Tibial nerve (tissue), 4 donors: ENCODE results near the gene FUOM. TPM values are rescaled to one million over a fixed set of nuclear protein-coding genes. Genes with fewer than 3 reads are reported as not detected.

Source experiments
- DNase-seq, 2 donors: peaks; one replicate each; pipeline ENCODE4 v3.0.0-alpha.2; 2019; ENCODE audit warnings: low spot score in 2 of 2
- H3K27ac ChIP-seq, 4 donors: fragments of 200-600 bp; sonication (generic) in 3 of 4; one replicate each; pipeline ENCODE4 v1.5.1; 2017 to 2019; ENCODE audit warnings: mild to moderate bottlenecking in 1 of 4
- H3K27me3 ChIP-seq, 2 donors: fragments of 200-600 bp; sonication (generic) in 1 of 2; one replicate each; pipeline versions ENCODE4 v1.5.1 to v1.6.0; 2017 to 2019
- H3K36me3 ChIP-seq, 3 donors: fragments of 200-600 bp; sonication (generic); one replicate each; pipeline ENCODE4 v1.5.1; 2018 to 2019
- H3K4me1 ChIP-seq, 4 donors: fragments of 200-600 bp; sonication (generic) in 3 of 4; one replicate each; pipeline ENCODE4 v1.5.1; 2017 to 2019
- H3K4me3 ChIP-seq, 4 donors: fragments of 200-600 bp; sonication (generic) in 3 of 4; one replicate each; pipeline ENCODE4 v1.5.1; 2017 to 2019; ENCODE audit warnings: mild to moderate bottlenecking in 1 of 4, moderate library complexity in 1 of 4
- H3K9me3 ChIP-seq, 4 donors: fragments of 200-600 bp; sonication (generic) in 3 of 4; one replicate each; pipeline ENCODE4 v1.5.1; 2017 to 2019
- EP300 ChIP-seq, 2 donors: sonication (generic); formaldehyde crosslinking; IDR thresholded peaks; one replicate each; pipeline ENCODE4 v1.6.1; 2017; ENCODE audit warnings: antibody characterized with exemption in 2 of 2, mild to moderate bottlenecking in 1 of 2
- POLR2A ChIP-seq, 2 donors: fragments of 450-650 bp; IDR thresholded peaks; one replicate each; pipeline ENCODE4 v1.6.1; 2017; ENCODE audit warnings: antibody characterized with exemption in 2 of 2, mild to moderate bottlenecking in 2 of 2, moderate library complexity in 2 of 2
- WGBS, 2 donors: methylation state at CpG; one replicate each; pipeline ENCODE4 v1.1.5; 2018; 5-methylcytosine and 5-hydroxymethylcytosine counted together
- total RNA-seq, 4 donors: library from RNA; depleted of rRNA; stranded (reverse); fragments of >200 nt; gene quantifications; one replicate each; pipeline ENCODE4 v1.1.0, GENCODE V29; 2016
- TF ChIP-seq, protein P1 (sequence below), 5 experiments: fragments of 200-600 bp in 3 of 5; fragments of 450-650 bp in 2 of 5; sonication (generic) in 3 of 5; IDR thresholded peaks; one replicate each; pipeline ENCODE4 v1.5.1; 2016 to 2019; ENCODE audit warnings: antibody characterized with exemption in 5 of 5, mild to moderate bottlenecking in 3 of 5, moderate library complexity in 2 of 5

FUOM gene, protein sequence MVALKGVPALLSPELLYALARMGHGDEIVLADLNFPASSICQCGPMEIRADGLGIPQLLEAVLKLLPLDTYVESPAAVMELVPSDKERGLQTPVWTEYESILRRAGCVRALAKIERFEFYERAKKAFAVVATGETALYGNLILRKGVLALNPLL
- 10 to 100 TPM; 44.1 to 59.4 (median 49.3) TPM for total RNA-seq

GRCh38 chr10:133357285-133358161, at the start of gene FUOM:
FUOM (minus strand) TSS chr10:133358019; CDS start chr10:133358007, 12 bp downstream.
- 4% methylated on average over 16 of the region's 83 CpGs for WGBS, 2 donors
- TF ChIP-seq EP300 (IDR thresholded peaks at IDR 0.05) (peak in 1 of 2 donors; percentile 63), POLR2A (IDR thresholded peaks at IDR 0.05) (peak in 1 of 2 donors; percentile 37)
- TF ChIP-seq, protein P1, sequence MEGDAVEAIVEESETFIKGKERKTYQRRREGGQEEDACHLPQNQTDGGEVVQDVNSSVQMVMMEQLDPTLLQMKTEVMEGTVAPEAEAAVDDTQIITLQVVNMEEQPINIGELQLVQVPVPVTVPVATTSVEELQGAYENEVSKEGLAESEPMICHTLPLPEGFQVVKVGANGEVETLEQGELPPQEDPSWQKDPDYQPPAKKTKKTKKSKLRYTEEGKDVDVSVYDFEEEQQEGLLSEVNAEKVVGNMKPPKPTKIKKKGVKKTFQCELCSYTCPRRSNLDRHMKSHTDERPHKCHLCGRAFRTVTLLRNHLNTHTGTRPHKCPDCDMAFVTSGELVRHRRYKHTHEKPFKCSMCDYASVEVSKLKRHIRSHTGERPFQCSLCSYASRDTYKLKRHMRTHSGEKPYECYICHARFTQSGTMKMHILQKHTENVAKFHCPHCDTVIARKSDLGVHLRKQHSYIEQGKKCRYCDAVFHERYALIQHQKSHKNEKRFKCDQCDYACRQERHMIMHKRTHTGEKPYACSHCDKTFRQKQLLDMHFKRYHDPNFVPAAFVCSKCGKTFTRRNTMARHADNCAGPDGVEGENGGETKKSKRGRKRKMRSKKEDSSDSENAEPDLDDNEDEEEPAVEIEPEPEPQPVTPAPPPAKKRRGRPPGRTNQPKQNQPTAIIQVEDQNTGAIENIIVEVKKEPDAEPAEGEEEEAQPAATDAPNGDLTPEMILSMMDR (IDR thresholded peaks at IDR 0.05), result no peak

GRCh38 chr10:133405844-133406527, 48.2 kb upstream of the FUOM start:
- Histone ChIP-seq H3K4me1 (peaks cover 0 to 1% (median 0%) of the 10 kb centered on the region in 4 donors), H3K27me3 (no peaks in the 10 kb centered on the region), H3K27ac (no peak overlapping the region), H3K36me3 (peaks cover 0 to 97% (median 27%) of the 10 kb centered on the region in 3 donors), H3K9me3 (peaks cover 0 to 11% (median 0%) of the 10 kb centered on the region in 4 donors), H3K4me3 (no peak overlapping the region)
- DNase-seq, result no peak
- 90 to 92% methylated on average over 8 of the region's 8 CpGs for WGBS, 2 donors
- TF ChIP-seq POLR2A (IDR thresholded peaks at IDR 0.05) (no peak), EP300 (IDR thresholded peaks at IDR 0.05) (no peak)
- TF ChIP-seq, protein P1 (IDR thresholded peaks at IDR 0.05), result no peak

More at GRCh38 chr10:133357285-133358161, at the start of gene FUOM:
- no peaks in the 10 kb centered on the region for H3K27me3 ChIP-seq
- peak within 1 kb of the TSS; percentile 45 to 84 (median 77) for H3K4me3 ChIP-seq
- H3K27ac ChIP-seq, result peak within 1 kb of the TSS; percentile 42 to 91 (median 87)
- H3K4me1 ChIP-seq, result peaks cover 0 to 31% (median 11%) of the 10 kb centered on the region in 4 donors
- no peak for DNase-seq
- peaks cover 0 to 8% (median 0%) of the 10 kb centered on the region in 4 donors for H3K9me3 ChIP-seq
- peaks cover 0 to 33% (median 0%) of the 10 kb centered on the region in 3 donors for H3K36me3 ChIP-seq

- TF ChIP-seq, protein P1 (IDR thresholded peaks at IDR 0.05), result no peak
- Histone ChIP-seq H3K27ac (no peak overlapping the region), H3K4me1 (peaks cover 0 to 3% (median 0%) of the 10 kb centered on the region in 4 donors), H3K36me3 (peaks cover 0 to 96% (median 26%) of the 10 kb centered on the region in 3 donors), H3K9me3 (peaks cover 0 to 4% (median 0%) of the 10 kb centered on the region in 4 donors), H3K27me3 (no peaks in the 10 kb centered on the region), H3K4me3 (no peak overlapping the region)
- no peak for DNase-seq
- 67 to 82% methylated on average over 2 of the region's 2 CpGs for WGBS, 2 donors
Observed at GRCh38 chr10:133405272-133405671, 47.5 kb upstream of the FUOM start.

DNA sequence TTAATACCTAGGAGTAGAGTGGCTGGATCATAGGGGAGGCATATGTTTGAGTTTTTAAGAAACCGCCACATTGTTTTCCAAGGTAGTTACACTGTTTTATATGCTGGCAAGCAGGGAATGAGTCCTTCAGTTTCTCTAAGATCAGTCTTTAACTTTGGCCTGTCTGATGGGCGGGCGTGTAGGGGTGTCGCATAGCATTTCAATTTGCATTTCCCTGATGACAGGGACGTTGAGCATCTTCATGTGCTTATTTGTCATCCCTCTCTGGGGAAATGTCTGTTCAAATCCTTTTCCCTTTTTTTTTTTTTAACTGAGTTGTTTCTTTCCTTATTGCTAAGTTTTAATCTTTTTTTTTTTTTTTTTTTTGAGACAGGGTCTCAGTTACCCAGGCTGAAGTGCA, 46.0 kb upstream of the FUOM start:
- no peaks in the 10 kb centered on the region for H3K27me3 ChIP-seq
- TF ChIP-seq EP300 (IDR thresholded peaks at IDR 0.05), result no peak
- TF ChIP-seq, protein P1 (IDR thresholded peaks at IDR 0.05), result no peak
- no peak for TF ChIP-seq POLR2A (IDR thresholded peaks at IDR 0.05)
- H3K4me1 ChIP-seq, result peaks cover 0 to 3% (median 0%) of the 10 kb centered on the region in 4 donors
- 92 to 94% methylated on average over 5 of the region's 5 CpGs for WGBS, 2 donors
- no peaks in the 10 kb centered on the region for H3K9me3 ChIP-seq
- H3K4me3 ChIP-seq, result no peak overlapping the region
- H3K27ac ChIP-seq, result no peak overlapping the region
- peaks cover 2 to 96% (median 25%) of the 10 kb centered on the region in 3 donors for H3K36me3 ChIP-seq
- DNase-seq, result no peak
